Measurements from ENCODE around the gene ALCAM.

ALCAM gene

GRCh38 chr3:105435277-105435676 lies 68.6 kb downstream of the ALCAM start:
- no peak for DNase-seq (ENCODE audit: low read depth)

GRCh38 chr3:105436687-105437086 lies 70.0 kb downstream of the ALCAM start:
- no peak for TF ChIP-seq CTCF (IDR thresholded peaks at IDR 0.05; ENCODE audit: insufficient read depth, low read depth, low read length, missing control alignments)
- no peak for DNase-seq (ENCODE audit: low read depth)
- no peak overlapping the region for H3K4me3 ChIP-seq (ENCODE audit: low read length)

More at GRCh38 chr3:105435277-105435676, 68.6 kb downstream of the ALCAM start:
- H3K4me3 ChIP-seq (ENCODE audit: low read length), result no peak overlapping the region
- TF ChIP-seq CTCF (IDR thresholded peaks at IDR 0.05; ENCODE audit: insufficient read depth, low read depth, low read length, missing control alignments), result no peak

GRCh38 chr3:105440113-105440512 lies 73.4 kb downstream of the ALCAM start:
- TF ChIP-seq CTCF (IDR thresholded peaks at IDR 0.05; ENCODE audit: insufficient read depth, low read depth, low read length, missing control alignments), result no peak
- H3K4me3 ChIP-seq (ENCODE audit: low read length), result no peak overlapping the region
- DNase-seq (ENCODE audit: low read depth), result no peak

DNA sequence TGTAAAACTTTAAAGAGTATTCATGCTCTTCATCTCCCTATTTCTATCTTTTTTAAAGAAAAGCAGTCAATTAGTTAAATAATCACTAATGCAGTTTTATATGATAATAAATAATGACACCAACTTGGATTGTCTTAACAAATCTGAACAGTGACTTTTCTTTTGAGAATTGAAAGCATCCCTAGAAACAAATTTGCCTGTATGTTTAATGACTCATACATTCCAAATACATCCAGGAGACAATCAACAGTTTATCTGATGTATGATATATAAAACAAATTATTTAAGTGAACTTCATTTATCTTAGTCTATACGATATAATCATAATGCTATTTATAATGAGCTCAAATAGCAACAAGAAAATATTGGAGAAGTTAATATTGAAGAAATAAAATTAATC lies 78.0 kb downstream of the ALCAM start:
- TF ChIP-seq CTCF (IDR thresholded peaks at IDR 0.05; ENCODE audit: insufficient read depth, low read depth, low read length, missing control alignments), result no peak
- no peak overlapping the region for H3K4me3 ChIP-seq (ENCODE audit: low read length)
- DNase-seq (ENCODE audit: low read depth), result peak; percentile 20

DNA sequence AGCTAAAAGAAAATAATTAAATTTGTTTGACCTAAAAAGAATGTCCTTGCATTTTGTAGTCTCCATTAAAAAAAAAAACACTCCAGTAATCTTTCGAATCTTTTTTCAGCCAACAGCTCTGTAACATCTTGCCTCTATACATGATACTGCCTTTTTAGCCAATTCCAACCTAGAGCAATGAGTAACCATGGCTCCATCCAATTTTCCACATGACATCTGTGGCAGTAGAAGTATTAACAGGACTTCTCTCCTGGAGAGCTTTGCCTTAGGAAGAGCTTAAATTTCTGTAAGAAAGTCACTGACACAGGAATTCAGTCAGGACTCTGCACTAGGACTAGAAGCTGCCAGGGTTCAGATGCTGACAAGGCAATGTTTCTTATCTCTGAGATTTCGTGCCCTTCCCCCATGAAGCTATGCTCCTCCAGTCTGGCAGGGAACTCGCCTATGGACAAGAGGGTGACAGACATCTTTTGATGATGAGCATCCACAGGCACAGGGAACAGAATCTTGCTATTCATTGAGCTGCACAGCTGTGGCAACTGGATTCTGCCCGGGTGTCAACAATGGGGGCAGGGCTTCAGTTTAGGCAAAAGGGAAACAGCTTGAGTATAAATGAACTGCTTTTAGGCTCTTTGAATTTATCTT lies 81.8 kb downstream of the ALCAM start:
- no peak overlapping the region for H3K4me3 ChIP-seq (ENCODE audit: low read length)
- DNase-seq (ENCODE audit: low read depth), result no peak
- no peak for TF ChIP-seq CTCF (IDR thresholded peaks at IDR 0.05; ENCODE audit: insufficient read depth, low read depth, low read length, missing control alignments)

GRCh38 chr3:105449414-105449813 lies 82.7 kb downstream of the ALCAM start:
- no peak for DNase-seq (ENCODE audit: low read depth)
- no peak for TF ChIP-seq CTCF (IDR thresholded peaks at IDR 0.05; ENCODE audit: insufficient read depth, low read depth, low read length, missing control alignments)
- no peak overlapping the region for H3K4me3 ChIP-seq (ENCODE audit: low read length)

- no peak for TF ChIP-seq CTCF (IDR thresholded peaks at IDR 0.05; ENCODE audit: insufficient read depth, low read depth, low read length, missing control alignments)
- no peak for DNase-seq (ENCODE audit: low read depth)
- H3K4me3 ChIP-seq (ENCODE audit: low read length), result no peak overlapping the region
These were observed 89.3 kb downstream of the ALCAM start for GRCh38 chr3:105456017-105456416.

Measured in epithelial cell of esophagus (primary cell).